ENCODE data around the gene ARAP1. TPM values are rescaled to one million over a fixed set of nuclear protein-coding genes. Genes with fewer than 3 reads are reported as not detected.

Gene ARAP1
- total RNA-seq, 1 donor from 2014 or later = 139 TPM

DNA sequence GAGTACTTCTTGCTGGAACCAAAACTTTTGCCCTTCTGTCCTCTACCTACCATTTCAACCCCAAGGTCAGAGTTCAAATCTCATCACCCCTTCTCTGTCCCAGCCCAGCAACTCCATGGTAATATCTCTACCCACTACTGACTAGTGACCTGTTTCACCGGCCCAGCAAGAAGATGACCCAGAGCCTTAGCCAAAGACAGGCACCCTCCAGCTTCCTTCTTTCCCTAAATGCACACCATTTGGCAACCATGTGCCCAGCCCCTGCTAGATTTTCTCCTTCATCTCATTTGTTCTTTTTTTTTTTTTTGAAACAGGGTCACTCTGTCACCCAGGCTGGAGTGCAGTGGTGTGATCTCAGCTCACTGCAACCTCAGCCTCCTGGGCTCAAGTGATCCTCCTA lies 14.9 kb downstream of the ARAP1 start:
- intact Hi-C loops (cut with micrococcal nuclease) = loop anchor here (2.0 to 5.0 kb wide), 4 partner anchors 77 to 650 kb away; partner anchors contain the start of gene ATG16L2
- ATAC-seq (ENCODE audit: low read depth) = no peak
- Mint-ChIP-seq H3K27me3 (no peaks in the 10 kb centered on the region), H3K4me1 (peaks cover 90% of the 10 kb centered on the region), H3K9me3 (no peaks in the 10 kb centered on the region), H3K4me3 (peak overlapping the region; percentile 82), H3K36me3 (ENCODE audit: low read depth) (peaks cover 19% of the 10 kb centered on the region), H3K27ac (peak overlapping the region; percentile 99)
- no peak for DNase-seq
- ChIA-PET POLR2A (interaction anchor here (0.6 to 2.9 kb wide), 8 partner anchors 12 to 421 kb away, joined by 3 to 28 read pairs (median 12); partner anchors contain the start of gene ATG16L2), CTCF (interaction anchor here (1.2 to 3.4 kb wide), 4 partner anchors 10 to 440 kb away, joined by 3 to 42 read pairs (median 4); no protein-coding TSS in a partner anchor)
- TF ChIP-seq, protein P1, sequence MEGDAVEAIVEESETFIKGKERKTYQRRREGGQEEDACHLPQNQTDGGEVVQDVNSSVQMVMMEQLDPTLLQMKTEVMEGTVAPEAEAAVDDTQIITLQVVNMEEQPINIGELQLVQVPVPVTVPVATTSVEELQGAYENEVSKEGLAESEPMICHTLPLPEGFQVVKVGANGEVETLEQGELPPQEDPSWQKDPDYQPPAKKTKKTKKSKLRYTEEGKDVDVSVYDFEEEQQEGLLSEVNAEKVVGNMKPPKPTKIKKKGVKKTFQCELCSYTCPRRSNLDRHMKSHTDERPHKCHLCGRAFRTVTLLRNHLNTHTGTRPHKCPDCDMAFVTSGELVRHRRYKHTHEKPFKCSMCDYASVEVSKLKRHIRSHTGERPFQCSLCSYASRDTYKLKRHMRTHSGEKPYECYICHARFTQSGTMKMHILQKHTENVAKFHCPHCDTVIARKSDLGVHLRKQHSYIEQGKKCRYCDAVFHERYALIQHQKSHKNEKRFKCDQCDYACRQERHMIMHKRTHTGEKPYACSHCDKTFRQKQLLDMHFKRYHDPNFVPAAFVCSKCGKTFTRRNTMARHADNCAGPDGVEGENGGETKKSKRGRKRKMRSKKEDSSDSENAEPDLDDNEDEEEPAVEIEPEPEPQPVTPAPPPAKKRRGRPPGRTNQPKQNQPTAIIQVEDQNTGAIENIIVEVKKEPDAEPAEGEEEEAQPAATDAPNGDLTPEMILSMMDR (IDR thresholded peaks at IDR 0.05) = no peak

DNA sequence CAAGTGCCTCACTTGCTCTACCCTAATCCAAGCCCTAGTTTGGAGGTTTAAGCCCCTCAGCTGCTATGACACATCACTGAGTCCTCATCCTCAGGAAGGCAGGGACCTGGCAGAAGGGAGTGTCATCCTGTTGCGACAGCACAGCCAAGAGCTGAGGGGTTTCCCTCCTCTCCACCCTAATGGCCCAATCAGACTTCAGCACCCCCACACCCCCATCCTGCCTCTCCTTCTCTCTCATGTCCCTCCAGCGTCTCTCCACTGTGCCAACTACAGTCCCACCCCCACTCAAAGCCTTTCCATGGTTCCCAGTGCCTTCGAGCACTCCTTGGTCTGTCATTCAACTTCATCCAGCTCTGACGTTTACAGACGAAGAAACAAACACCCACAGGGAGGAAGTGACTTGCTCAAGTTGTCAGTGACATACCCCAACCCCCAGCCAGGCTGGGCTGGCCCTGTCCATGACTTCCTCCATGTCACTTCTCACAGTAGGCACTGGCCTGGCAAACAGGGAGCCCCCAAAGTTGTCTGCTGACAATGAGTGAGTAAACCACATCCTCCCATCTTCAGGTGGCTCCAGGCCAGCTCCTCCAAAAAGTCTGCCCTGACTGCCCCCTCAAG lies 15.6 kb downstream of the ARAP1 start:
- intact Hi-C loops (cut with micrococcal nuclease) = loop anchor here (1.0 to 5.0 kb wide), 6 partner anchors 8 to 651 kb away; partner anchors contain the start of gene ATG16L2
- POLR2A ChIA-PET = interaction anchor here (0.6 to 2.9 kb wide), 12 partner anchors 8 to 1243 kb away, joined by 3 to 13 read pairs (median 4); partner anchors contain the start of genes ATG16L2, FCHSD2 and STARD10
- peaks cover 83% of the 10 kb centered on the region for H3K4me1 Mint-ChIP-seq
- peaks cover 22% of the 10 kb centered on the region for H3K36me3 Mint-ChIP-seq (ENCODE audit: low read depth)
- ATAC-seq (ENCODE audit: low read depth) (peak; percentile 41), DNase-seq (peak; percentile 47)
- TF ChIP-seq, protein P1 (IDR thresholded peaks at IDR 0.05) = no peak
- CTCF ChIA-PET = interaction anchor here (1.2 to 3.4 kb wide), 3 partner anchors 10 to 441 kb away, joined by 3 to 42 read pairs (median 6); no protein-coding TSS in a partner anchor
- no peaks in the 10 kb centered on the region for H3K27me3 Mint-ChIP-seq
- peak overlapping the region; percentile 82 for H3K4me3 Mint-ChIP-seq
- no peaks in the 10 kb centered on the region for H3K9me3 Mint-ChIP-seq
- H3K27ac Mint-ChIP-seq = peak overlapping the region; percentile 99

DNA sequence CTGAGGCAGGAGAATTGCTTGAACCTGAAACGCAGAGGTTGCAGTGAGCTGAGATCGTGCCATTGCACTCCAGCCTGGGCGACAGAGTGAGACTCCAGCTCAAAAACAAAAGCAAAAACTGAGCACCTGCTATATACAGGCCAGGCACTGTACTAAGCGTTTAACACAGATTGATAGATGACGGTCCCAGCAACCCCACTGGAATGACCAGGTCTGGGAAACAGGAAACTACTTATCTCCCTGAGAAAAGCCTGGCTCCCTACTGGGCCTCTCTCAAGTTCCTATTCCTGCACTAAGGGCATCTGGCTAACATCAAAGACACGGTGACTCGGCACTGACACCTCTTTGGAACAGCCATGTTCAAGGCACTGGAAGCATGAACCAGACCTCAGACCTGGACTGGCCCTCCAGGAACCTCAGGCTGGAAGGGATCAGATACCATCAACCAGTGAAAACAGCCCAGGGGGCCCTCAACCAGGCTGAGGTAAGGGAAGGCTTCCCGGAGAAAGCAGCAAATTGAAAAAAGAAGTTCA lies 16.6 kb downstream of the ARAP1 start:
- DNase-seq (no peak), ATAC-seq (ENCODE audit: low read depth) (no peak)
- H3K27ac Mint-ChIP-seq = peak overlapping the region; percentile 81
- H3K4me3 Mint-ChIP-seq = no peak overlapping the region
- TF ChIP-seq, protein P1 (IDR thresholded peaks at IDR 0.05) = no peak
- CTCF ChIA-PET = interaction anchor here (1.5 to 3.4 kb wide), 3 partner anchors 9 to 87 kb away, joined by 3 to 42 read pairs (median 6); no protein-coding TSS in a partner anchor
- intact Hi-C loops (cut with micrococcal nuclease) = loop anchor here (1.0 to 5.0 kb wide), 6 partner anchors 9 to 652 kb away; partner anchors contain the start of gene ATG16L2
- H3K9me3 Mint-ChIP-seq = peaks cover 2% of the 10 kb centered on the region
- H3K4me1 Mint-ChIP-seq = peaks cover 81% of the 10 kb centered on the region
- POLR2A ChIA-PET = interaction anchor here (0.6 to 1.8 kb wide), 6 partner anchors 9 to 80 kb away, joined by 3 to 12 read pairs (median 4); partner anchors contain the start of genes ATG16L2 and STARD10
- H3K27me3 Mint-ChIP-seq = no peaks in the 10 kb centered on the region
- H3K36me3 Mint-ChIP-seq (ENCODE audit: low read depth) = peaks cover 30% of the 10 kb centered on the region

DNA sequence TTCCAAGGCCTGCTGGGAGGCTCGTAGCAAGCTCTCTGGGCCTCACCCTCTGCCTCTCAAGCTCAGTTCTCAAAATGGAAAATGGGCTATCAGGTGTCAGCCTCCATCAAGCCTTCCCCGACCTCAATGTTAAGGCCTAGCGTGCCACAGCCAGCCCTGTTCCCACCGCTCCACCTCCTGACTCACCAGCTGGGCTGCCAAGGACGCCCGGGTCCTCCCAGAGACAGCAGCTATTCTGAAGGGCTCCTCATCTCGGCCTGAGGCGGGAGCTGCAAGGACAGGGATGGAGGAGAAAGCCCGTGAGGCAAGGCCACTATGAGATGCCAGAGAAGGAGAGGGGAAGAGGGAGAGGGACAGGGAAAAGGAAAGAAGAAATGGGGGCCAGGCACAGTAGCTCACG lies 19.9 kb downstream of the ARAP1 start:
- TF ChIP-seq, protein P1 (IDR thresholded peaks at IDR 0.05) = no peak
- ATAC-seq (ENCODE audit: low read depth) = no peak
- H3K4me3 Mint-ChIP-seq = no peak overlapping the region
- ChIA-PET CTCF (interaction anchor here (3.9 kb wide), 1 partner anchor 61 kb away, joined by 30 read pairs; the partner anchor contains the start of gene STARD10), POLR2A (interaction anchor here (1.6 kb wide), 1 partner anchor 158 kb away, joined by 6 read pairs; no protein-coding TSS in a partner anchor)
- peak overlapping the region; percentile 74 for H3K27ac Mint-ChIP-seq
- intact Hi-C loops (cut with micrococcal nuclease) = no loop called here
- H3K27me3 Mint-ChIP-seq = no peaks in the 10 kb centered on the region
- peaks cover 79% of the 10 kb centered on the region for H3K4me1 Mint-ChIP-seq
- no peak for DNase-seq
- peaks cover 2% of the 10 kb centered on the region for H3K9me3 Mint-ChIP-seq
- H3K36me3 Mint-ChIP-seq (ENCODE audit: low read depth) = peaks cover 49% of the 10 kb centered on the region
